BJ (cell line): ENCODE results near the gene GOSR2. TPM values are rescaled to one million over a fixed set of nuclear protein-coding genes. Genes with fewer than 3 reads are reported as not detected.

Source experiments
- CTCF ChIA-PET: fragments of 350-600 bp; formaldehyde crosslinking; extraction: SDS; loops from one replicate; lab custom pipeline; 2021; ENCODE audit warnings: antibody characterized with exemption, inconsistent platforms; lab: Yijun Ruan, JAX
- POLR2A ChIA-PET: fragments of 300-600 bp; sonication (Branson Sonifier 250); formaldehyde crosslinking; extraction: SDS; loops from one replicate; lab custom pipeline; 2021; ENCODE audit warnings: antibody characterized with exemption; lab: Charles Lee
- DNase-seq: peaks from one replicate; pipeline ENCODE4 v3.0.0-alpha.2; 2011; ENCODE audit warnings: low read depth
- H3K27me3 ChIP-seq: 2 replicates; pipeline ENCODE4 v1.6.0; 2011; ENCODE audit warnings: low read length; ENCODE audit not compliant: control insufficient read depth, insufficient read depth
- H3K36me3 ChIP-seq: 2 replicates; pipeline ENCODE4 v1.5.1; 2011; ENCODE audit warnings: low read length; ENCODE audit not compliant: control insufficient read depth, insufficient read depth
- H3K4me3 ChIP-seq: 2 replicates; pipeline ENCODE4 v1.5.1; 2011; ENCODE audit warnings: low read depth, mild to moderate bottlenecking, control low read depth, low read length
- polyA plus RNA-seq: library from polyadenylated mRNA; depleted of rRNA; stranded (reverse); fragments of >200 nt; gene quantifications from 2 replicates; pipeline ENCODE4 v1.2.3, GENCODE V29; 2011
- TF ChIP-seq, protein P1 (sequence below): IDR thresholded peaks from 2 replicates; pipeline ENCODE4 v1.5.1; 2011; ENCODE audit warnings: low read depth, mild to moderate bottlenecking, control low read depth, inconsistent platforms, low read length, moderate library complexity; ENCODE audit not compliant: insufficient read depth

GOSR2 gene
- polyA plus RNA-seq, 1 experiment: 72.8 TPM

DNA sequence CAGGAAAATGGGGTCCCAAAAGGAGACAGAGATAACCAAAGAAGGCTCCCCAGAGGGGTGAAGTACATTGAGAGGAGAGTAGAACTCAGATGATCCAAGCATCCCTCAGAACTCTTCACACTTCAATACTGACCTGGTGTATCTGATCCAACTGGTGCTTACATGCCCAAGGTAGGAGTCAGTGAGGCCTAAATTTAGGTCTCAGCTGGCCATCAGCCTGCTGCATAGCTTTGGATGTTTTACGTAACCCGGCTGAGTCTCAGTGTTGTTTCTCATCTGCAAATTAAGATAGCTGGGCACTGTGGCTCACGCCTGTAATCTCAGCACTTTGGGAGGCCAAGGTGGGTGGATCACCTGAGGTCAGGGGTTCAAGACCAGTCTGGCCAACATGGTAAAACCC, 11.6 kb upstream of the GOSR2 start:
- POLR2A ChIA-PET: no interaction called here
- Histone ChIP-seq H3K36me3 (no peaks in the 10 kb centered on the region), H3K4me3 (no peak overlapping the region), H3K27me3 (peaks cover 12% of the 10 kb centered on the region)
- CTCF ChIA-PET: interaction anchor here (0.8 to 1.7 kb wide), 2 partner anchors 8 to 11 kb away, joined by 4 to 5 read pairs; no protein-coding TSS in a partner anchor
- TF ChIP-seq, protein P1, sequence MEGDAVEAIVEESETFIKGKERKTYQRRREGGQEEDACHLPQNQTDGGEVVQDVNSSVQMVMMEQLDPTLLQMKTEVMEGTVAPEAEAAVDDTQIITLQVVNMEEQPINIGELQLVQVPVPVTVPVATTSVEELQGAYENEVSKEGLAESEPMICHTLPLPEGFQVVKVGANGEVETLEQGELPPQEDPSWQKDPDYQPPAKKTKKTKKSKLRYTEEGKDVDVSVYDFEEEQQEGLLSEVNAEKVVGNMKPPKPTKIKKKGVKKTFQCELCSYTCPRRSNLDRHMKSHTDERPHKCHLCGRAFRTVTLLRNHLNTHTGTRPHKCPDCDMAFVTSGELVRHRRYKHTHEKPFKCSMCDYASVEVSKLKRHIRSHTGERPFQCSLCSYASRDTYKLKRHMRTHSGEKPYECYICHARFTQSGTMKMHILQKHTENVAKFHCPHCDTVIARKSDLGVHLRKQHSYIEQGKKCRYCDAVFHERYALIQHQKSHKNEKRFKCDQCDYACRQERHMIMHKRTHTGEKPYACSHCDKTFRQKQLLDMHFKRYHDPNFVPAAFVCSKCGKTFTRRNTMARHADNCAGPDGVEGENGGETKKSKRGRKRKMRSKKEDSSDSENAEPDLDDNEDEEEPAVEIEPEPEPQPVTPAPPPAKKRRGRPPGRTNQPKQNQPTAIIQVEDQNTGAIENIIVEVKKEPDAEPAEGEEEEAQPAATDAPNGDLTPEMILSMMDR: no peak
- DNase-seq: no peak

- CTCF ChIA-PET: no interaction called here
- no peak for DNase-seq
Measured at GRCh38 chr17:46915596-46915995, 7.4 kb upstream of the GOSR2 start.

GRCh38 chr17:46916211-46916610, 6.7 kb upstream of the GOSR2 start:
- H3K4me3 ChIP-seq: no peak overlapping the region
- CTCF ChIA-PET: no interaction called here
- POLR2A ChIA-PET: no interaction called here
- TF ChIP-seq, protein P1: no peak
- peaks cover 5% of the 10 kb centered on the region; the same call in 1 of the 2 replicates for H3K27me3 ChIP-seq
- DNase-seq: peak; percentile 8
- no peaks in the 10 kb centered on the region for H3K36me3 ChIP-seq

More at GRCh38 chr17:46915596-46915995, 7.4 kb upstream of the GOSR2 start:
- Histone ChIP-seq H3K27me3 (peaks cover 5% of the 10 kb centered on the region; the same call in 1 of the 2 replicates), H3K36me3 (no peaks in the 10 kb centered on the region), H3K4me3 (no peak overlapping the region)
- TF ChIP-seq, protein P1: no peak
- POLR2A ChIA-PET: no interaction called here

DNA sequence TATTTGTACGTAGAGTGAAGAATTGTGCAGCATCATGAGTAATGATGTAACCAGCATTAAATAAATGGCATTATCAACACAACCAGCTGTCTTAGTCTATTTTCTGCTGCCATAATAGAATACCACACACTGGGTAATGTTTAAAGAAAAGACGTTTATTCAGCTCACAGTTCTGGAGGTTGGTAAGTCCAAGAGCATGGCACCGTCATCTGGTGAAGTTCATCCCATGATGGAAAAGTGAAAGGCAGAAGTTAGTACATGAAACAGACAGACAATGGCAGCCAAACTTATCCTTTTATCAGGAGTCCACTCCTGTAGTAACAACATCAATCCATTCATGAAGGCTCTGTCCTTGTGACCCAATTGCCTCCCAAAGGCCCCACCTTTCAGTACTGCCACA, 6.3 kb upstream of the GOSR2 start:
- H3K36me3 ChIP-seq: no peaks in the 10 kb centered on the region
- ChIA-PET POLR2A (no interaction called here), CTCF (no interaction called here)
- peaks cover 5% of the 10 kb centered on the region; the same call in 1 of the 2 replicates for H3K27me3 ChIP-seq
- TF ChIP-seq, protein P1: no peak
- no peak overlapping the region for H3K4me3 ChIP-seq
- no peak for DNase-seq

GRCh38 chr17:46917041-46917440, 5.9 kb upstream of the GOSR2 start:
- ChIA-PET POLR2A (no interaction called here), CTCF (no interaction called here)
- no peak for DNase-seq
- Histone ChIP-seq H3K36me3 (no peaks in the 10 kb centered on the region), H3K4me3 (no peak overlapping the region), H3K27me3 (peaks cover 5% of the 10 kb centered on the region; the same call in 1 of the 2 replicates)
- TF ChIP-seq, protein P1: no peak
